ENCODE results near the gene USP21. TPM values are rescaled to one million over a fixed set of nuclear protein-coding genes. Genes with fewer than 3 reads are reported as not detected.

The USP21 gene
- total RNA-seq, 1 donor from 2014 or later: 45.7 TPM

DNA sequence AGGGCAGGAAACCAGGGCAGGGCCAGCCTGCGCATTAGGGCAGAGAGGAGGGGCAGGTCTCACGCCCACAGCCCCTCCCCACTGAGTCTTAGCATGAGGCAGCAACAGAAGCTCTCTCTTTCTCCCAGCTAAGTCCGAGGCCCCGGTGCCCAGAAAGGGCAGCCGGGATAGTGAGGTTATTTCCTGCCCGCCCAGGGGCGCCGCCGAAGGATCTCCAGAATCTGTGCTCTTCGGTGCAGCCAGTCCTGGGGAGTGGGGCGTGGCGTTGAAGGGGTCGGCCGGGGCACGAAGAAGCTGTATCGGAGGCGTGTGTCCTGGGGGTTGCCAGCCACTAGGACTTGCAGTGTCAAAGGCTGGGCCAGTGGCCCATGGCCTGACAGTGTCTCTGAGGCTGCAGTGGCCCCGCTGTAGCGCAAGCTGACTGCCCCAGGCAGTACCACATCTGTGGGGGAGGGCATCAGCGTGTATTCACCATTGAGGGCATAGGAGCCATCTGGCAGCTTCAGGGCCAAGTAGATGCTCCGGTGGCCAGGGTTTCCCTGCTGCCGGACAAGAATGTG lies 31.7 kb downstream of the USP21 start:
- no peak overlapping the region for H3K4me3 Mint-ChIP-seq
- H3K27me3 Mint-ChIP-seq: no peaks in the 10 kb centered on the region
- H3K27ac Mint-ChIP-seq: no peak overlapping the region
- DNase-seq (ENCODE audit: extremely low spot score, unreplicated experiment): no peak
- H3K4me1 Mint-ChIP-seq (ENCODE audit: unreplicated experiment): peaks cover 5% of the 10 kb centered on the region
- no peaks in the 10 kb centered on the region for H3K36me3 Mint-ChIP-seq
- H3K9me3 Mint-ChIP-seq: no peaks in the 10 kb centered on the region
- TF ChIP-seq, protein P1, sequence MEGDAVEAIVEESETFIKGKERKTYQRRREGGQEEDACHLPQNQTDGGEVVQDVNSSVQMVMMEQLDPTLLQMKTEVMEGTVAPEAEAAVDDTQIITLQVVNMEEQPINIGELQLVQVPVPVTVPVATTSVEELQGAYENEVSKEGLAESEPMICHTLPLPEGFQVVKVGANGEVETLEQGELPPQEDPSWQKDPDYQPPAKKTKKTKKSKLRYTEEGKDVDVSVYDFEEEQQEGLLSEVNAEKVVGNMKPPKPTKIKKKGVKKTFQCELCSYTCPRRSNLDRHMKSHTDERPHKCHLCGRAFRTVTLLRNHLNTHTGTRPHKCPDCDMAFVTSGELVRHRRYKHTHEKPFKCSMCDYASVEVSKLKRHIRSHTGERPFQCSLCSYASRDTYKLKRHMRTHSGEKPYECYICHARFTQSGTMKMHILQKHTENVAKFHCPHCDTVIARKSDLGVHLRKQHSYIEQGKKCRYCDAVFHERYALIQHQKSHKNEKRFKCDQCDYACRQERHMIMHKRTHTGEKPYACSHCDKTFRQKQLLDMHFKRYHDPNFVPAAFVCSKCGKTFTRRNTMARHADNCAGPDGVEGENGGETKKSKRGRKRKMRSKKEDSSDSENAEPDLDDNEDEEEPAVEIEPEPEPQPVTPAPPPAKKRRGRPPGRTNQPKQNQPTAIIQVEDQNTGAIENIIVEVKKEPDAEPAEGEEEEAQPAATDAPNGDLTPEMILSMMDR (conservative IDR thresholded peaks at IDR 0.05): no peak

GRCh38 chr1:161191971-161192370 lies 32.7 kb downstream of the USP21 start:
- no peak for DNase-seq (ENCODE audit: extremely low spot score, unreplicated experiment)
- Mint-ChIP-seq H3K27me3 (no peaks in the 10 kb centered on the region), H3K36me3 (no peaks in the 10 kb centered on the region), H3K9me3 (no peaks in the 10 kb centered on the region), H3K4me1 (ENCODE audit: unreplicated experiment) (peaks cover 6% of the 10 kb centered on the region), H3K4me3 (no peak overlapping the region), H3K27ac (no peak overlapping the region)
- TF ChIP-seq, protein P1 (conservative IDR thresholded peaks at IDR 0.05): no peak

DNA sequence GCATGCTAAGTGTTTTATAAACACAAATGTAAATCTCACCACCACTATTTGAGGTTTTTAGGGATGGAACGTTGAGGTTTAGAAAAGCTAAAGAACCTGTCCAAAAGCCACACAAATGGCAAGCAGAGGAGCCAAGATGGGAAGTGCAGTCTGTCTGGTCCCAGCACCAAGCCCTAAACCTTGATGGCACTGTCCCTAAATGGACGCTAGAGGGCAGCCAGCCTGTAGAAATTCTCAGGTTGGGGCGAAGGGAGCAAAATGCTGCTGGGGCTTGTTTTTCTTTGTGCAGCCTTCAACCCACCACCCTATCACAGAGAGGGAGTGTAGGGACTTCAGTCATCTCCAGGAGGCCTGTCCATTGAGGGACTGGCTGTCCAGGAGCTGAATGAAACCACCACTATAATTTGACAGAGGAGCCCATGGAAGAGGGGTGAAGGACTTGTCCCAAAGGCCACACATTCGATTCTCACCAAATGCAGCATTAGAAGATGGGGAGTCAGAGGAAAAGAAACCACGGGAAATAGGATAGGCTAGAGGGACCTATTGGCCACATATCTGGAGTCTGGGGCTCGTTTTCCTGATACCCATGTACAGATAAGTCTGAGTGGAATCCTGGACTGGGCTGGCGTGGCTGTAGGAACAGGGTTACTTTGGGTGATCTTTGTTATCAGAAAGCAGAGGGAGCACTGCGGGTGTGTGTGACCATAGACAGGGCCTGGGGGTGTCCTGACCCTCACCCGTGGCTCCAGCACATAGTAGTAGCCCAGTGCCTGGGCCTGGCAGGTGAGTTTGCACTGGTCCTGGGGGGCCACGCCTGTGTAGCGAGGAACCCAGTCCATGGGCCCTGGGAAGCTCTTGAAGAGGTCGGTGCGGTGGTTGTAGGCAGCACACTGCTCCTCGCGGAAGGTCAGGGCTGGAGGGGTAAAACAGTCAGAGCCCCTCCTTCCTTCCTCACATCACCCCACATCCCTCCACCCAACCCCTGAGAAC lies 33.5 kb downstream of the USP21 start:
- TF ChIP-seq, protein P1 (conservative IDR thresholded peaks at IDR 0.05): peak; percentile 95
- Mint-ChIP-seq H3K4me3 (no peak overlapping the region), H3K27me3 (peaks cover 6% of the 10 kb centered on the region), H3K9me3 (no peaks in the 10 kb centered on the region), H3K36me3 (no peaks in the 10 kb centered on the region), H3K4me1 (ENCODE audit: unreplicated experiment) (peaks cover 14% of the 10 kb centered on the region), H3K27ac (peak overlapping the region; percentile 37)
- DNase-seq (ENCODE audit: extremely low spot score, unreplicated experiment): no peak

DNA sequence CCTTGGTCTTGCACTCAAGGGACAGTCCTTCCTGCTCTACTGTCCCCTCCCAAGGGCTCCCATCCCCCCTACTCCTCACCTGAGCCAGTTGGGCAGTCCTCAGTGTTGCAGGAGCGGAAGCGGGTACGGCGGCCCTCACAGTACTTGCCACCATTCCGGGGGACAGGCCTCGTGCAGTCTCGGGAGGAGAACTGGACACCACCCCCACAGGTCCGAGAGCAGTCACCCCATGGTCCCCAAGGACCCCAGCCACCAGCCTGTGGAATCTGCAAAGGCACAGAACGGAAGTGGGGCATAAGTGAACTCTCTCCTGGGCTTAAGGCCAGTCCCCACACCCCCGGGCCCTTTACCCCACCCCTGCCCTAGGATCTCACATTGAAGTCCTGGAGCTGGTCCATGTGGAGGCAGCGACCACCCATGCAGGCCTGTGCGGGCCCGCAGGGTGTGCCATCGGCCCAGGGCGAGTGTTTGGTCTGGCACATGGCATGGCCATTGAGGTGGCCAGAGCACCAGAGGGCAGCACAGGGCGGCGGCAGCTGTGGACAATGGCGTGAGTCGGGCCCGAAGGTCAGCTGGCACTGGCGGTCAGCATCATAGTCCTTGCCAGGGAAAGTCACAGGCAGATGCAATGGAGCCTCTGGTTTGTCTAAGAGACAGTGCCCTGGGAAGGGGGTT lies 34.4 kb downstream of the USP21 start:
- H3K27me3 Mint-ChIP-seq: peaks cover 6% of the 10 kb centered on the region
- H3K4me1 Mint-ChIP-seq (ENCODE audit: unreplicated experiment): peaks cover 15% of the 10 kb centered on the region
- TF ChIP-seq, protein P1 (conservative IDR thresholded peaks at IDR 0.05): no peak
- no peaks in the 10 kb centered on the region for H3K9me3 Mint-ChIP-seq
- no peaks in the 10 kb centered on the region for H3K36me3 Mint-ChIP-seq
- H3K4me3 Mint-ChIP-seq: no peak overlapping the region
- no peak for DNase-seq (ENCODE audit: extremely low spot score, unreplicated experiment)
- H3K27ac Mint-ChIP-seq: no peak overlapping the region

- TF ChIP-seq, protein P1 (conservative IDR thresholded peaks at IDR 0.05): no peak
- Mint-ChIP-seq H3K4me3 (no peak overlapping the region), H3K27ac (no peak overlapping the region), H3K4me1 (ENCODE audit: unreplicated experiment) (peaks cover 23% of the 10 kb centered on the region), H3K9me3 (no peaks in the 10 kb centered on the region), H3K36me3 (no peaks in the 10 kb centered on the region), H3K27me3 (peaks cover 9% of the 10 kb centered on the region)
- DNase-seq (ENCODE audit: extremely low spot score, unreplicated experiment): no peak
Observed at GRCh38 chr1:161195171-161195570, 35.9 kb downstream of the USP21 start.
